Cardiac muscle cell (in vitro differentiated cells and primary cell): ENCODE results near the gene AHNAK. TPM values are rescaled to one million over a fixed set of nuclear protein-coding genes. Genes with fewer than 3 reads are reported as not detected.

Experiments used
- DNase-seq, 2 donors: peaks; one replicate each; pipeline versions ENCODE4 v3.0.0 to v3.0.0-alpha.2; 2010 to 2017; ENCODE audit warnings: low read depth in 1 of 2, low spot score in 1 of 2
- H3K27ac ChIP-seq: fragments of 200-600 bp; sonication (generic); 2 replicates; pipeline ENCODE4 v1.5.1; 2016
- H3K27me3 ChIP-seq: fragments of 200-600 bp; sonication (generic); 2 replicates; pipeline ENCODE4 v1.6.0; 2016; ENCODE audit warnings: control low read depth
- H3K36me3 ChIP-seq: fragments of 200-600 bp; sonication (generic); 2 replicates; pipeline ENCODE4 v1.5.1; 2016; ENCODE audit warnings: control low read depth
- H3K4me1 ChIP-seq: fragments of 200-600 bp; sonication (generic); 2 replicates; pipeline ENCODE4 v1.8.1; 2017; ENCODE audit warnings: low read depth, mild to moderate bottlenecking, mixed run types
- H3K4me3 ChIP-seq: fragments of 200-600 bp; sonication (generic); 2 replicates; pipeline ENCODE4 v1.5.1; 2016; ENCODE audit warnings: mild to moderate bottlenecking
- H3K9me3 ChIP-seq: fragments of 200-600 bp; sonication (generic); 2 replicates; pipeline ENCODE4 v1.5.1; 2017; ENCODE audit warnings: low read depth, mild to moderate bottlenecking, control low read depth
- CTCF ChIP-seq: IDR thresholded peaks from 2 replicates; pipeline ENCODE4 v1.5.1; 2012; ENCODE audit warnings: low read depth, mild to moderate bottlenecking, low read length
- polyA plus RNA-seq: library from polyadenylated mRNA; unstranded; fragments of >200 nt; fragmentation: Nextera tagmentation; extraction: Ambion mirVana; gene quantifications from 2 replicates; pipeline ENCODE4 v1.2.1, GENCODE V29; 2016
- total RNA-seq: library from RNA; depleted of rRNA; stranded (reverse); fragments of >200 nt; gene quantifications from 2 replicates; pipeline ENCODE4 v1.2.3, GENCODE V29; 2016

Gene AHNAK
- total and polyA plus RNA-seq, 2 experiments from 2014 or later: 13.4 to 77.1 TPM

GRCh38 chr11:62496676-62497075 lies 49.9 kb downstream of the AHNAK start:
- Histone ChIP-seq H3K27me3 (no peaks in the 10 kb centered on the region), H3K4me3 (no peak overlapping the region), H3K27ac (no peak overlapping the region), H3K9me3 (no peaks in the 10 kb centered on the region), H3K4me1 (peaks cover 5% of the 10 kb centered on the region), H3K36me3 (no peaks in the 10 kb centered on the region)
- DNase-seq: no peak
- TF ChIP-seq CTCF: no peak

GRCh38 chr11:62494246-62494645 lies 52.4 kb downstream of the AHNAK start:
- H3K27me3 ChIP-seq: no peaks in the 10 kb centered on the region
- no peak overlapping the region for H3K4me3 ChIP-seq
- no peaks in the 10 kb centered on the region for H3K4me1 ChIP-seq
- no peak for DNase-seq
- no peaks in the 10 kb centered on the region for H3K9me3 ChIP-seq
- H3K27ac ChIP-seq: no peak overlapping the region
- H3K36me3 ChIP-seq: no peaks in the 10 kb centered on the region
- TF ChIP-seq CTCF: no peak

GRCh38 chr11:62493801-62494200 lies 52.8 kb downstream of the AHNAK start:
- no peak for TF ChIP-seq CTCF
- Histone ChIP-seq H3K27me3 (no peaks in the 10 kb centered on the region), H3K36me3 (no peaks in the 10 kb centered on the region), H3K9me3 (no peaks in the 10 kb centered on the region), H3K4me3 (no peak overlapping the region), H3K27ac (no peak overlapping the region), H3K4me1 (no peaks in the 10 kb centered on the region)
- no peak for DNase-seq

- no peaks in the 10 kb centered on the region for H3K4me1 ChIP-seq
- no peaks in the 10 kb centered on the region for H3K27me3 ChIP-seq
- no peak for DNase-seq
- H3K36me3 ChIP-seq: no peaks in the 10 kb centered on the region
- H3K9me3 ChIP-seq: no peaks in the 10 kb centered on the region
- TF ChIP-seq CTCF: no peak
- no peak overlapping the region for H3K4me3 ChIP-seq
- no peak overlapping the region for H3K27ac ChIP-seq
These were observed 54.0 kb downstream of the AHNAK start for GRCh38 chr11:62492586-62492985.

GRCh38 chr11:62491571-62492329 lies 54.9 kb downstream of the AHNAK start:
- H3K9me3 ChIP-seq: no peaks in the 10 kb centered on the region
- no peak for DNase-seq
- no peaks in the 10 kb centered on the region for H3K27me3 ChIP-seq
- TF ChIP-seq CTCF: no peak
- no peaks in the 10 kb centered on the region for H3K4me1 ChIP-seq
- H3K27ac ChIP-seq: no peak overlapping the region
- H3K4me3 ChIP-seq: no peak overlapping the region
- H3K36me3 ChIP-seq: no peaks in the 10 kb centered on the region
